Endodermal cell (in vitro differentiated cells): ENCODE measurements around the gene AGPS. TPM values are rescaled to one million over a fixed set of nuclear protein-coding genes. Genes with fewer than 3 reads are reported as not detected.

Experiments used
- DNase-seq: peaks from one replicate; pipeline ENCODE4 v3.0.0-alpha.2; 2017
- H3K27ac ChIP-seq: 2 replicates; pipeline ENCODE4 v1.5.1; 2013; ENCODE audit warnings: mild to moderate bottlenecking, low read depth, low read length, moderate library complexity
- H3K27me3 ChIP-seq: 2 replicates; pipeline ENCODE4 v1.6.1; 2013; ENCODE audit warnings: mild to moderate bottlenecking, low read length, moderate library complexity; ENCODE audit not compliant: insufficient read depth, control insufficient read depth, poor library complexity, severe bottlenecking
- H3K36me3 ChIP-seq: 2 replicates; pipeline ENCODE4 v1.7.0; 2013; ENCODE audit warnings: mild to moderate bottlenecking, low read length, moderate library complexity; ENCODE audit not compliant: control insufficient read depth, insufficient read depth
- H3K4me1 ChIP-seq: one replicate; pipeline ENCODE4 v1.7.0; 2013; ENCODE audit warnings: low read length; ENCODE audit not compliant: control insufficient read depth, insufficient read depth
- H3K4me3 ChIP-seq: 2 replicates; pipeline ENCODE4 v1.5.1; 2013; ENCODE audit warnings: mild to moderate bottlenecking, low read length, moderate library complexity
- H3K9ac ChIP-seq: 2 replicates; pipeline ENCODE4 v1.6.1; 2013; ENCODE audit warnings: mild to moderate bottlenecking, low read length, moderate library complexity; ENCODE audit not compliant: poor library complexity, severe bottlenecking; ENCODE audit errors: extremely low read depth
- H3K9me3 ChIP-seq: 2 replicates; pipeline ENCODE4 v1.6.1; 2013; ENCODE audit warnings: mild to moderate bottlenecking, low read length, moderate library complexity; ENCODE audit not compliant: control insufficient read depth
- H3K27ac Mint-ChIP-seq: 2 replicates; pipeline ENCODE4 v1.8.0; 2020; ENCODE audit warnings: mixed read lengths
- H3K27me3 Mint-ChIP-seq: 2 replicates; pipeline ENCODE4 v1.8.0; 2021; ENCODE audit warnings: mild to moderate bottlenecking, mixed read lengths; ENCODE audit not compliant: insufficient read depth
- H3K36me3 Mint-ChIP-seq: 2 replicates; pipeline ENCODE4 v1.8.0; 2020; ENCODE audit warnings: low read depth, mixed read lengths
- H3K4me1 Mint-ChIP-seq: 2 replicates; pipeline ENCODE4 v1.8.0; 2020; ENCODE audit warnings: mixed read lengths
- H3K4me3 Mint-ChIP-seq: 2 replicates; pipeline ENCODE4 v1.8.0; 2020; ENCODE audit warnings: mild to moderate bottlenecking, moderate library complexity, mixed read lengths
- H3K9me3 Mint-ChIP-seq: 2 replicates; pipeline ENCODE4 v1.8.0; 2020; ENCODE audit warnings: mild to moderate bottlenecking, mixed read lengths
- CTCF ChIP-seq: fragments of 200-600 bp; sonication (generic); conservative IDR thresholded peaks from 2 replicates; pipeline ENCODE4 v1.5.0; 2021; ENCODE audit warnings: antibody characterized with exemption, mild to moderate bottlenecking
- WGBS, 2 experiments: methylation state at CpG; one replicate each; pipeline versions ENCODE4 v1.1.5 to v1.1.7; 2013; ENCODE audit warnings: missing lambda C conversion rate in 2 of 2, mixed read lengths in 1 of 2; ENCODE audit not compliant: insufficient coverage in 1 of 2, insufficient read length in 1 of 2; 5-methylcytosine and 5-hydroxymethylcytosine counted together
- total RNA-seq, 2 donors: library from RNA; stranded (reverse); fragmentation: NEBNext Ultra II Directional in 1 of 2; extraction: Animal tissue kit (Norgen Biotek cat#: 25700) in 1 of 2; gene quantifications; 2 replicates in 1 of 2; 3 replicates in 1 of 2; pipeline ENCODE4 v1.2.1, GENCODE V29; 2021

The AGPS gene
- total RNA-seq, 2 donors from 2014 or later, result 76.8 to 86.1 TPM

- Mint-ChIP-seq H3K4me1 (peaks cover 16% of the 10 kb centered on the region), H3K27ac (no peak overlapping the region), H3K27me3 (no peaks in the 10 kb centered on the region), H3K4me3 (no peak overlapping the region), H3K9me3 (no peaks in the 10 kb centered on the region), H3K36me3 (peaks cover 6% of the 10 kb centered on the region)
- H3K36me3 ChIP-seq, result no peaks in the 10 kb centered on the region
- WGBS, 2 experiments, result no CpG with 5 or more reads among the region's 2 CpGs
- no peak overlapping the region for H3K9ac ChIP-seq
- H3K4me1 ChIP-seq, result no peaks in the 10 kb centered on the region
- H3K27ac ChIP-seq, result no peak overlapping the region
- H3K4me3 ChIP-seq, result no peak overlapping the region
- H3K27me3 ChIP-seq, result no peaks in the 10 kb centered on the region
- no peak for TF ChIP-seq CTCF
- no peaks in the 10 kb centered on the region for H3K9me3 ChIP-seq
- no peak for DNase-seq
Observed at GRCh38 chr2:177385151-177385550, 7.4 kb upstream of the AGPS start.

- no peaks in the 10 kb centered on the region for H3K9me3 Mint-ChIP-seq
- Histone ChIP-seq H3K4me3 (peak overlapping the region; percentile 89), H3K27ac (no peak overlapping the region), H3K36me3 (no peaks in the 10 kb centered on the region), H3K27me3 (no peaks in the 10 kb centered on the region), H3K9ac (no peak overlapping the region), H3K9me3 (no peaks in the 10 kb centered on the region), H3K4me1 (no peaks in the 10 kb centered on the region)
- peaks cover 43% of the 10 kb centered on the region for H3K4me1 Mint-ChIP-seq
- H3K36me3 Mint-ChIP-seq, result no peaks in the 10 kb centered on the region
- peak overlapping the region; percentile 92 for H3K4me3 Mint-ChIP-seq
- no peak for DNase-seq
- no peak for TF ChIP-seq CTCF
- no peaks in the 10 kb centered on the region for H3K27me3 Mint-ChIP-seq
- peak overlapping the region; percentile 28 for H3K27ac Mint-ChIP-seq
- 80 to 84% methylated on average over 4 of the region's 4 CpGs for WGBS, 2 experiments
Observed at GRCh38 chr2:177391822-177392372, 676 bp upstream of the AGPS start.

DNA sequence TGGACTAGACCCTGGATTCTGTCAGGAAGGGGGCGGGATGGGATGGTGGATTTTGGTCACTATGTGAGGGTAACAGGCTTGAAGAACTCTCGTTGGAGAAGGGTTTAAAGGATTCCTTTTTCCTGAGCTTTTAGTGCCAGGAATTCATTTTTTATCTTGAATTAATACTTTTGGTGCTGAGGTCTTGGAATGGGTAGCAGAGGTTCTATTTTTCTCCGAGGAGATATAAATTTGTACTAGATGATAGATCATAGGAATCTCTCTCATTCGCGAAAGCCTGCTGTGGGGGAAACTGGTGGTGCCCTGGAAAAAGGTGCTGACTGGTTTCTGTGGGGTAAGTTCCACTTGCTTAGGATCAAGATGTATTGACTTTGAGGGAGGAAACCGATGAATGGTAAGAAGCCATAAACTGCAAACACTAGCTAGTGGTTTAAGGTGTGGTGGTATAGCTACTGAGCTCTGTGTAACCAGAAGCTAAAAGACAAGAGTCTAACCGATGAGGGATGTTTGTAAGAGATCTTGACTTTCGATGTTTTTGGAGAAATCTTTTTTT, 706 bp downstream of the AGPS start:
- no peak for TF ChIP-seq CTCF
- H3K9ac ChIP-seq, result peak overlapping the region; percentile 62
- H3K27ac ChIP-seq, result no peak overlapping the region
- peak; percentile 50 for DNase-seq
- H3K4me1 Mint-ChIP-seq, result peaks cover 48% of the 10 kb centered on the region
- H3K36me3 Mint-ChIP-seq, result peaks cover 4% of the 10 kb centered on the region
- peak overlapping the region; percentile 86 for H3K27ac Mint-ChIP-seq
- no peaks in the 10 kb centered on the region for H3K27me3 Mint-ChIP-seq
- H3K9me3 Mint-ChIP-seq, result no peaks in the 10 kb centered on the region
- WGBS, 2 experiments, result 15 to 22% methylated on average over 6 to 8 of the region's 8 CpGs
- peaks cover 4% of the 10 kb centered on the region for H3K36me3 ChIP-seq
- H3K4me3 Mint-ChIP-seq, result peak overlapping the region; percentile 92
- H3K9me3 ChIP-seq, result no peaks in the 10 kb centered on the region
- peak overlapping the region; percentile 89 for H3K4me3 ChIP-seq
- H3K27me3 ChIP-seq, result no peaks in the 10 kb centered on the region
- H3K4me1 ChIP-seq, result peaks cover 5% of the 10 kb centered on the region
